Spleen (tissue), 7 donors: ENCODE results near the gene PSMD12.

Source experiments
- POLR2A ChIP-seq, 3 donors: fragments of 450-650 bp; IDR thresholded peaks; one replicate each; pipeline ENCODE4 v1.5.1; 2017; ENCODE audit warnings: antibody characterized with exemption in 3 of 3, mild to moderate bottlenecking in 1 of 3
- TF ChIP-seq, protein P1 (sequence below), 11 experiments: fragments of 200-600 bp in 7 of 11; fragments of 450-650 bp in 4 of 11; sonication (generic) in 4 of 11; IDR thresholded peaks in 8 of 11; conservative IDR thresholded peaks in 3 of 11; 1 replicate in 7 of 11; 2 replicates in 4 of 11; pipeline versions ENCODE4 v1.4.0 to v1.8.0; 2016 to 2021; ENCODE audit warnings: antibody characterized with exemption in 11 of 11, inconsistent platforms in 4 of 11, mild to moderate bottlenecking in 1 of 11
- donor health status: DM: no; HTN: no; CAD: no; lungs with moderate emphysema.
- donor health status: DM: no; HTN: no; CAD: no.
- donor health status: DM: no; HTN: no; CAD: no.

DNA sequence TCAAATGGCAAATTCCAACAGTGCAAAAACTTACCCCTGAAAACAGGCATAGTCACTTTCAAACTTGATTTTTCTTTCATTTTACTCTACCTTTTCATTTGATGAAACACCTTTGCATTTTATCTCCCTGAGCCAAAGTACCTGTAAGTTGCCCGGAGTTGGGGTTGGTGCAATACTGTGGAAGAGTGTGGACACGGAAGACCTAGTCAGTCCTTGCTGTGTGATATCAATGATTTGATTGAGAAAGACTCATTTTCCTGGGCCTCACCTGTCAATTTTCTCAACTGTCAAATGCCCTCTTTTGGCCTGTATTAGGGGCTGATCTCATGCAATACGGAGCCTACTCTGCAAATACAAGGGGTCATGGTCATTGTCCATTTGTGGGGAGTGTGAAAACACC, 33.3 kb upstream of the PSMD12 start:
- TF ChIP-seq, protein P1, sequence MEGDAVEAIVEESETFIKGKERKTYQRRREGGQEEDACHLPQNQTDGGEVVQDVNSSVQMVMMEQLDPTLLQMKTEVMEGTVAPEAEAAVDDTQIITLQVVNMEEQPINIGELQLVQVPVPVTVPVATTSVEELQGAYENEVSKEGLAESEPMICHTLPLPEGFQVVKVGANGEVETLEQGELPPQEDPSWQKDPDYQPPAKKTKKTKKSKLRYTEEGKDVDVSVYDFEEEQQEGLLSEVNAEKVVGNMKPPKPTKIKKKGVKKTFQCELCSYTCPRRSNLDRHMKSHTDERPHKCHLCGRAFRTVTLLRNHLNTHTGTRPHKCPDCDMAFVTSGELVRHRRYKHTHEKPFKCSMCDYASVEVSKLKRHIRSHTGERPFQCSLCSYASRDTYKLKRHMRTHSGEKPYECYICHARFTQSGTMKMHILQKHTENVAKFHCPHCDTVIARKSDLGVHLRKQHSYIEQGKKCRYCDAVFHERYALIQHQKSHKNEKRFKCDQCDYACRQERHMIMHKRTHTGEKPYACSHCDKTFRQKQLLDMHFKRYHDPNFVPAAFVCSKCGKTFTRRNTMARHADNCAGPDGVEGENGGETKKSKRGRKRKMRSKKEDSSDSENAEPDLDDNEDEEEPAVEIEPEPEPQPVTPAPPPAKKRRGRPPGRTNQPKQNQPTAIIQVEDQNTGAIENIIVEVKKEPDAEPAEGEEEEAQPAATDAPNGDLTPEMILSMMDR (IDR thresholded peaks at IDR 0.05 in 8 of 11, conservative IDR thresholded peaks at IDR 0.05 in 3 of 11), result no peak
- no peak for TF ChIP-seq POLR2A (IDR thresholded peaks at IDR 0.05)
